Heart left ventricle (tissue), 13 donors: ENCODE measurements around the gene SLC29A2.

Experiments
- CTCF ChIP-seq, 12 donors: fragments of 200-600 bp; sonication (generic) in 4 of 12; IDR thresholded peaks; one replicate each; pipeline versions ENCODE4 v1.5.0 to v1.8.0; 2018 to 2022; ENCODE audit warnings: antibody characterized with exemption in 12 of 12, mild to moderate bottlenecking in 5 of 12
- POLR2A ChIP-seq, 2 donors: fragments of 450-650 bp; IDR thresholded peaks; one replicate each; pipeline ENCODE4 v1.6.1; 2017; ENCODE audit warnings: antibody characterized with exemption in 2 of 2, mild to moderate bottlenecking in 2 of 2, moderate library complexity in 2 of 2
- donor health status: ischemic (EF 13 %, LVEDD 7.1; RV severe dilation, severe dysfunction).
- donor health status: DM: no; HTN: yes; CAD: no.
- donor health status: DM: no; HTN: no; CAD: no.
- donor health status: ischemic (EF 25% LVEDD 6.9; RV normal size, moderate dysfunction).
- donor health status: ischemic (EF 25% LVEDD 5.7; RV mildly dilated, moderate dysfunction).
- donor health status: ischemic (EF 35%, LVEDD 5.7; RV mildly dilated, moderate dysfunction).
- donor health status: nonischemic (EF 11% LVEDD 7.7; RV severe dilation, severe dysfunction).
- donor health status: DM: yes; HTN: yes; CAD: no.
- donor health status: PGD.
- donor health status: ischemic (EF 29% LVEDD 5.4; RV normal size, mild dysfunction).
- donor health status: nonischemic (EF 23%, LVEDD 6.1; RV moderate dilation, normal function).

GRCh38 chr11:66336234-66337102, 35.1 kb downstream of the SLC29A2 start, which contains the start of gene RIN1:
- TF ChIP-seq CTCF (IDR thresholded peaks at IDR 0.05) (peak; percentile 12 to 67 (median 33)), POLR2A (IDR thresholded peaks at IDR 0.05) (no peak)
